Upper lobe of left lung (tissue), 4 donors: ENCODE measurements around the gene ATN1.

ENCODE experiments used
- CTCF ChIP-seq, 6 experiments: fragments of 450-650 bp in 4 of 6; fragments of 200-600 bp in 2 of 6; sonication (generic) in 2 of 6; IDR thresholded peaks; one replicate each; pipeline ENCODE4 v1.5.1; 2016 to 2019; ENCODE audit warnings: antibody characterized with exemption in 6 of 6
- EP300 ChIP-seq, 4 donors: sonication (generic); formaldehyde crosslinking; IDR thresholded peaks; one replicate each; pipeline ENCODE4 v1.5.1; 2017; ENCODE audit warnings: antibody characterized with exemption in 4 of 4, control low read depth in 2 of 4
- POLR2A ChIP-seq, 4 donors: fragments of 450-650 bp; IDR thresholded peaks; one replicate each; pipeline ENCODE4 v1.5.1; 2016 to 2017; ENCODE audit warnings: antibody characterized with exemption in 4 of 4, mild to moderate bottlenecking in 2 of 4

- TF ChIP-seq CTCF (IDR thresholded peaks at IDR 0.05) (no peak), EP300 (IDR thresholded peaks at IDR 0.05) (peak in 2 of 4 donors; percentile 20 to 46), POLR2A (IDR thresholded peaks at IDR 0.05) (peak in 1 of 4 donors; percentile 7)
Measured at GRCh38 chr12:6961278-6961694, 33.5 kb downstream of the ATN1 start.
